Skeletal muscle satellite cell (primary cell): Measurements from ENCODE around the gene KCNIP1.

Source experiments
- H3K27me3 ChIP-seq: 2 replicates; pipeline ENCODE4 v1.7.0; 2013; ENCODE audit warnings: low read length; ENCODE audit not compliant: control insufficient read depth, insufficient read depth
- H3K36me3 ChIP-seq: 2 replicates; pipeline ENCODE4 v1.7.0; 2013; ENCODE audit warnings: mild to moderate bottlenecking, control low read depth, low read length; ENCODE audit not compliant: insufficient read depth
- H3K4me1 ChIP-seq: 2 replicates; pipeline ENCODE4 v1.7.0; 2013; ENCODE audit warnings: low read length; ENCODE audit not compliant: control insufficient read depth, insufficient read depth
- H3K4me2 ChIP-seq: 2 replicates; pipeline ENCODE4 v1.7.0; 2013; ENCODE audit warnings: mild to moderate bottlenecking, low read length
- H3K4me3 ChIP-seq: 2 replicates; pipeline ENCODE4 v1.7.0; 2013; ENCODE audit warnings: low read length
- H3K9ac ChIP-seq: 2 replicates; pipeline ENCODE4 v1.7.0; 2013; ENCODE audit warnings: mild to moderate bottlenecking, low read depth, low read length, moderate library complexity
- H3K9me3 ChIP-seq: replicated peaks from 2 replicates; pipeline ENCODE4 v1.7.0; 2013; ENCODE audit warnings: mild to moderate bottlenecking, control low read depth, low read length

KCNIP1 gene

DNA sequence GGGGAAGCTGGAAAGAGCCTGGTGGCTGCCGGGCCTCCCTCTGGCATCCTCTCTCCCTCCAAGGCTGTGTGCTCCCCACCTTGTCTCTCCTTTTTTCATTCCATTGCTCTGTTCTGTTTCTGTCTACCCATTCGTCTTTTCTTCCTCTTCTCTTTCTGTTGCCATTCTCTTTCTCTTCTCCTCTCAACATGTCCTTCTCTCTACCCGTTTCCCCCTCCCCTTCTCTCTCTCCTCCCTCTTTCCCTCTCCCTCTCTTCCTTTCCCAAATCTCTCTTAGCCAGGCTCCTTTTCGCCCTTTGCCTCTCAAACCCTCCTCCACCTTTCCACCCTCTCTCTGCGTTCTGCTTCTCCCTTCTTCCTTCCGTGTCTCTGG lies 19.4 kb upstream of the KCNIP1 start:
- H3K9ac ChIP-seq, result no peak overlapping the region
- no peaks in the 10 kb centered on the region for H3K36me3 ChIP-seq
- peaks cover 6% of the 10 kb centered on the region for H3K4me1 ChIP-seq
- no peak overlapping the region for H3K4me3 ChIP-seq
- H3K27me3 ChIP-seq, result no peaks in the 10 kb centered on the region
- H3K4me2 ChIP-seq, result no peak overlapping the region
- H3K9me3 ChIP-seq, result no peaks in the 10 kb centered on the region

DNA sequence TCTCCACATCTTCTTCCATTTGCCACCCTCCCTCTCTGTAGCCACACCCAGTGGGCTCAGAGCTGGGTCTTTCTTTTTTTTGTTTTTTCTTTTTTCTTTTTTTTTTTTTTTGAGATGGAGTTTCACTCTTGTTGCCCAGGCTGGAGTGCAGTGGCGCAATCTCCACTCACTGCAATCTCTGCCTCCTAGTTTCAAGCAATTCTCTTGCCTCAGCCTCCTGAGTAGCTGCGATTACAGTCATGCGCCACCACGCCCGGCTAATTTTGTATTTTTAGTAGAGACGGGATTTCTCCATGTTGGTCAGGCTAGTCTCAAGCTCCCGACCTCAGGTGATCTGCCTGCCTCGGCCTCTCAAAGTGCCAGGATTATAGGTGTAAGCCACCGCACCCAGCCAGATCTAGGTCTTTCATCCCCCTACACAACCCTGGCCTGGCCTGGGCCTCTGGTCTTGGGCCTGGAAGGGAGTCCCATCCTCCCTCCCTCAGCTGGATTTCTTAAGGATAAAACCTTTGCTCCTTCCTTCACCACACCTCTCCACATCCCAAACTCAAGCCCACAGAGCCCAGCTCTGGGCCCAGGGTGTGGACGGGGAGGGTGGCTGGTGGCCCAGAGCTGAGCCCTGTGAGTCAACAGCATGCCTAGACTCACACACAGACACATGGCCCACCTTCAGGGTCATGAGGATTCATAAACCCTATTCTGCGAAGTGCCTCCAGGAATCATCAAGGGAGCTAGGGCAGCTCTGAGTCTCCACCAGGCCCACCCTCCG lies 18.8 kb upstream of the KCNIP1 start:
- H3K36me3 ChIP-seq, result no peaks in the 10 kb centered on the region
- H3K4me1 ChIP-seq, result peaks cover 6% of the 10 kb centered on the region
- H3K27me3 ChIP-seq, result no peaks in the 10 kb centered on the region
- H3K9ac ChIP-seq, result no peak overlapping the region
- H3K4me2 ChIP-seq, result no peak overlapping the region
- H3K4me3 ChIP-seq, result no peak overlapping the region
- no peaks in the 10 kb centered on the region for H3K9me3 ChIP-seq

DNA sequence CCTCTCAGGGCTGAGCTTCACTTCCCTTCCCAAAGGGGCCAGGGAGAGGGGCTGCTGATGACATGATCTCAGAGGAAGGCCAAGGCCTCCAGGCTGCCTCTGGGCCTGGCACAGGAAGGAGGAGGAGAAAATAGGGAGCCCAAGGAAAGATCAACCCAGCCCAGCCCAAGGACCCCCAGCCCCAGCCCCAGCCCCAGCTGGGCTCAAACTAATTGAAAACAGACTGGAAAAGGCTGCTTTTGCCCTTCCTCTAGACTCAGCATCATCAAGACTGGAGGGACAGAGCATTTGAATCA lies 18.3 kb upstream of the KCNIP1 start:
- Histone ChIP-seq H3K27me3 (no peaks in the 10 kb centered on the region), H3K9ac (no peak overlapping the region), H3K4me2 (no peak overlapping the region), H3K4me3 (no peak overlapping the region), H3K36me3 (no peaks in the 10 kb centered on the region), H3K9me3 (no peaks in the 10 kb centered on the region), H3K4me1 (peaks cover 6% of the 10 kb centered on the region)

DNA sequence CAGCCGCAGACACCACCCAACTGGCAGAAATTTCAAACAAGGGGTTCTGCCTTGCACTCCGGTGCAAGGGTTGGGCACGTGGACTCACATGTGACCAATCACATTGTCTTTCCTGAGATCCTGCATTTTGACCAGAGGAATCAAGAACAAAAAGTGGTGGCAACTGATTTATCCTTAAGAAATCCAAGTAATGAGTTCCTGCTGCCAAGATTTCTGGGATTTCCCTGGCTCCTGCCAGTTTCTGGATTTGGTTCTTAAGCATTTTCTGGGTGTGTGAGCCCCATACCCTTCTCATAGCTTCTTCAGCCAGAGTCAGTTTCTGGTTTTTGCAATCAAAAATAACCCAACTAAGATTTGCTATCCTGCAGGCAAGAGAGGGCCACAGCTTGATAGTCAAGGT lies 17.4 kb upstream of the KCNIP1 start:
- Histone ChIP-seq H3K4me2 (no peak overlapping the region), H3K9me3 (no peaks in the 10 kb centered on the region), H3K4me1 (peaks cover 11% of the 10 kb centered on the region), H3K36me3 (no peaks in the 10 kb centered on the region), H3K4me3 (no peak overlapping the region), H3K9ac (no peak overlapping the region), H3K27me3 (no peaks in the 10 kb centered on the region)

DNA sequence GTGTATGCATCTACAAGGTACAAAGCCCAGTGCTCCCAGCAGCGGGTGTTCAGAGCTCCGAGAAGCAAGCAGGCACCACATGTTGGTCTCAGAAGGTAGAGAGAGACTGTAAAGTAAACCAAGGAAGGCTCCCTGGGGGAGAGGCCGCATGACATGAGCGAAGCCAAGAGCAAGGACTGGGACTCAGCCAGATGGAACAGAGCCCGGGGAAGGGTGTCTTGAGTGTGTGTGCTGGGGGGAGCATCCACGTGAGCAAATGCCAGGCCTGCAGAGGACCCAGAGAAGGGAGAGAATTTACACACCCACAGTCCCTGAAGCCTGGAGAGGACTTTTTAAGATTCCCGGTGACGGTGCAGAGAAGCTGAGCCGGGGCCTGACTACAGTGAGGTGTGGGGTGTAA lies 15.2 kb upstream of the KCNIP1 start:
- no peak overlapping the region for H3K4me3 ChIP-seq
- H3K36me3 ChIP-seq, result no peaks in the 10 kb centered on the region
- no peak overlapping the region for H3K9ac ChIP-seq
- H3K9me3 ChIP-seq, result no peaks in the 10 kb centered on the region
- H3K4me1 ChIP-seq, result peaks cover 18% of the 10 kb centered on the region
- no peak overlapping the region for H3K4me2 ChIP-seq
- H3K27me3 ChIP-seq, result no peaks in the 10 kb centered on the region

DNA sequence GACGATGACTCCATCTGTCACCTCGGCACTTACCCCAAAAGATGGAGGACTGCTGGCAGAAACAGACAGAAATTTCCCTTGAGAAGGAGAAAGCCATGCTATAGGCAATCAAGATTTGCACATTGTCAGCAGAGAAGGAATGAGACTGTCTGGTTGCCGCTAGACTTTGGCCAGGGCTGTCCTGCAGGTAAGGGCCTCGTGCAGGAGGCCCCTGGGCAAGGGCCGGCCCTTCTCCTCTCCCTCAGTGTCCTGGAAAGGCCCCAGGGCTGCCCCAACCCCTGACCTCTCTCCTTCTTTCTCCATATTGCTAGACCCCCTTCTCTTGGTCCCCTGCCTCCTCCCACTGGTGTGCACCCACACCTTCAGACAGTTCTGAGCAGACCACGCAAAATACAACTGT lies 14.6 kb upstream of the KCNIP1 start:
- no peak overlapping the region for H3K4me3 ChIP-seq
- no peaks in the 10 kb centered on the region for H3K9me3 ChIP-seq
- no peaks in the 10 kb centered on the region for H3K36me3 ChIP-seq
- peaks cover 13% of the 10 kb centered on the region for H3K4me1 ChIP-seq
- H3K27me3 ChIP-seq, result no peaks in the 10 kb centered on the region
- H3K4me2 ChIP-seq, result no peak overlapping the region
- H3K9ac ChIP-seq, result no peak overlapping the region

DNA sequence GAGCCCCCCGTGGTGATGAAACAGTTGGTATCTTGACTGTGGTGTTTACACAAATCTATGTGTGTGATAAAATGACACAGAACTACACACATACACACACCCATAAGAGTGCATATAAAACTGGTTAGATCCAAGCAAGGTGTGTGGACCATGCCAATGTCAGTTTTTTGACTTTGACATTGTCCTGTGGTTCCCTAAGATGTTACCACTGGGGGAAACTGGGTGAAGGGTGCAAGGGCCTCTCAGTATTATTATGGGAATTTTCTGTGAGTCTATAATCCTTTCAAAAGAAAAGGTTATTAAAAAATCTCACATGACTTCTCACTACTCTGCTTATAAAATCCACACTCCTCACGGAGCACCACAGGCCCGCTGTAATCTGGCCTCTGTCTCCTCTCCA lies 13.4 kb upstream of the KCNIP1 start:
- no peaks in the 10 kb centered on the region for H3K36me3 ChIP-seq
- H3K4me1 ChIP-seq, result peaks cover 12% of the 10 kb centered on the region
- peaks cover 10% of the 10 kb centered on the region for H3K27me3 ChIP-seq
- no peaks in the 10 kb centered on the region for H3K9me3 ChIP-seq
- no peak overlapping the region for H3K4me2 ChIP-seq
- no peak overlapping the region for H3K4me3 ChIP-seq
- H3K9ac ChIP-seq, result no peak overlapping the region

DNA sequence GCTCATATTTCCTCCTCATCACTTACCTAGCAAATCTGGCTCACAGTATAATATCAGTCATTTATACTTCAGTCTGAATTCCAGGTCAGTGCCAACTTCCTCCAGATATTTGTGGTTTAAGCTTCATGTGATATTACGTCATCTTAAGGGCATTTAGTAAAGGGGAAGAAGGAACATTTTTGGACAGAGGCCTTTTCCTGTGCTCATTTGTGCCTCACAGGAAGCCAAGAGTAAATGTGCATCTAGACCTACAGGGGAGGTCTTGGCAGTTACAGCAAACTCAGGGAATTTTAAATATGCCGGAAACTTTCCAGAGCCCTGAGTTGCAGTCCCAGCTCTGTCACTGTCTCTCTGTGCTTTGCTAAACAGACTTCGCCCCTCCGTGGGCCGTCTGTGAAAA lies 12.3 kb upstream of the KCNIP1 start:
- Histone ChIP-seq H3K9ac (peak overlapping the region; percentile 37), H3K4me2 (peak overlapping the region; percentile 24), H3K4me1 (peaks cover 12% of the 10 kb centered on the region), H3K9me3 (no peaks in the 10 kb centered on the region), H3K36me3 (no peaks in the 10 kb centered on the region), H3K4me3 (no peak overlapping the region), H3K27me3 (peaks cover 18% of the 10 kb centered on the region)

DNA sequence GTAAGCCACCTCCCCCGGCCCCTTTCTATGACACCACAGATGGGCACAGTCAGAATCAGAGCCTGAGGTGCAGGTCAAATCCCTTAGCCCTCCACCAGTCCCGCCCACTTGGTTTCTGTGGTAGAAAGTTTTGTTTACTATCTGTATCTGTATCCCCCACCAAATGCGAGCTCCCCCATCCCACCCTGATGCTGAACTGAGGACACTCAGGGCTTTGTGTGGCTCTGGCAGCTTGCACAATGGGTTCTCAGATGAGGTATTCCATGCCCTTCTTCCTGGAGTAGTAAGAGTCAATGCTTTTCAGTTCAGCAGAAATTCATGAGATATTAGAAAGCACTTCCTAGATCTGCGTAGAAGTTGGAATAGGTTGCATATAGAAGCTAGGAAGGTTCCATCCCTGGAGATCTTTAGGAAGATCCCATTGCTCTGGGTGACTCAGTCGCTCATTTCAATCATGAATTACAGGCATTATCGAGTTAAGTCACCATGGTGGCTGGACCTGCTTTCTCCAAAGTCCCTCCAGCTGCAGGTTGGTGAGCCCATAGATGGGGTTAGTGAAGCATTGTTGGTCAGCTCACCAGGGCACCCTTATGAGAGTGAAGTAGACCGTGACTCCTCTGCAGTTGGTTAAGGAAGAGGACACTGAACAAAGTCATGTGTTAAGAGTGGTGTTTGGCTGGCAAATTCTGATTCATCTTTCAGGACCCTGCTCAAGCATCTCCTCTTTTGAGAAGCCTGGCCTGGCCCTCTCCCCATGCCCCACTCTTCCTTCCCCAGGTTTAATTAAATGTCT lies 10.6 kb upstream of the KCNIP1 start:
- Histone ChIP-seq H3K36me3 (no peaks in the 10 kb centered on the region), H3K4me3 (no peak overlapping the region), H3K9me3 (no peaks in the 10 kb centered on the region), H3K4me2 (no peak overlapping the region), H3K27me3 (peaks cover 25% of the 10 kb centered on the region), H3K4me1 (peaks cover 12% of the 10 kb centered on the region), H3K9ac (no peak overlapping the region)

DNA sequence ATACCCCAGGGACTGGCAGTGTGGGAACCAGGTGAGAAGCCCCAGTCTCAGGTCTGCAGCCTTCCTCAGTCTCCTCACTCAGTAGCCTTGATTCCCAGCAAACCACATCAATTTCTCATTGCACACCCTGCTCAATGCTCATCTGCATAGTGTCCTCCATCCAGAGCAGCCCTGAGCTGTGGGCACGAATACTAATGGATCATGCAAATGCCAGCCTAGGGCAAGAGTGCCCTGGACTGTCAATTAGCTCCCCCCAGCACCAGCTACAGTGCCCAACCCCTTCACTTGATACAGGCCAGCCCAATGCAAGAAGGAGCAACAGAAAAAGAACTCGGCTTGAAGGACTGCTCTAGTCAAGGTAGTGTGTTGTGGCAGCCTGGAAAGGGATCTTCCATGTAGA lies 9.8 kb upstream of the KCNIP1 start:
- H3K9me3 ChIP-seq, result no peaks in the 10 kb centered on the region
- no peak overlapping the region for H3K4me2 ChIP-seq
- H3K27me3 ChIP-seq, result peaks cover 31% of the 10 kb centered on the region
- H3K4me3 ChIP-seq, result no peak overlapping the region
- no peak overlapping the region for H3K9ac ChIP-seq
- no peaks in the 10 kb centered on the region for H3K36me3 ChIP-seq
- peaks cover 12% of the 10 kb centered on the region for H3K4me1 ChIP-seq

DNA sequence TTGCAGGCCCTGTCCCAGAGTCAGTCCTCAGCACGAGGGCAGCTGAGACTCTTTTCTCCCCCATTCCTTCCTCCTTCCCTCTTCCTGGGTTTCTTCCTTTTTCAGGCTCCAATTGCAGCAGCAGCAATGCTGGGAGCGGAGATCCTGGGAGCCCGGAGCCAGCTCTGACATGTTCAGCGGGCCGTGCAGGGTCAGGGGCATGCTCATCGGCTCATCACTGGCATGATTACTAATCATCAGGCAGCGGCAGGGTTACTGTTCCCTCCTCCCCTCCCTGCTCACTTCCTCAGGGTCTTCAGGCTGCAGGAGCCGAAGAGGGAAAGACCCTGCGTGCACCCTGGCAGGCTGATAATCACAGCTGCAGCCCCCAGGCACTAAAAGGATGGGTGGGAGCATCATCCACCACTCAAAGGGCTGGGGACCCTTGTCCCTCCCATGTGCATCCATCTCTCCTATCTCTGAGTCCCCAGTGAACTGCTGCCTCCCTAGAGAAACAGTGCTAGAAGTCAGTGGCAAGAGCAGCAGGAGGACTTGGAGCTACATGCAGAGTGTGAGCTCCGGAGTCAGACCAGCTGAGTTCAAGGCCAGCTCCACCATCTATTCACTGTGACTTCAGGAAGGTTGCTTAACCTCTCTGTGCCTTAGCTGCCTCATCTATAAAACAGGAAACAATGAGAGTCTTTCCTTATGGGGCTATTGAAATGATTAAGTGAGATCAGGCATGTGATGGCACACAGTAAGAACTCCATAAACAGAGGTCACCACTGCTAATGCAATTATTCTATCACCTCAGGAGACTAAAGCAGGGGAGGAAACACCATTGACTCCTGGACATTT lies 7.8 kb upstream of the KCNIP1 start:
- no peak overlapping the region for H3K4me2 ChIP-seq
- H3K9ac ChIP-seq, result no peak overlapping the region
- peaks cover 44% of the 10 kb centered on the region for H3K27me3 ChIP-seq
- no peaks in the 10 kb centered on the region for H3K36me3 ChIP-seq
- no peak overlapping the region for H3K4me3 ChIP-seq
- no peaks in the 10 kb centered on the region for H3K9me3 ChIP-seq
- H3K4me1 ChIP-seq, result peaks cover 9% of the 10 kb centered on the region
